GM19463 (cell line): ENCODE data around the gene SLC6A4.
"Not testable (repeated sequence)": the region's sequence is repeated elsewhere in the genome, so short reads cannot be mapped to it uniquely, and the experiment has no call there.

Experiments used
- ATAC-seq: cut with Tn5 transposase; IDR thresholded peaks from one replicate; pipeline ENCODE4 v1.9.1; 2021; ENCODE audit warnings: mild to moderate bottlenecking, moderate library complexity; ENCODE audit not compliant: unreplicated experiment

Gene SLC6A4

DNA sequence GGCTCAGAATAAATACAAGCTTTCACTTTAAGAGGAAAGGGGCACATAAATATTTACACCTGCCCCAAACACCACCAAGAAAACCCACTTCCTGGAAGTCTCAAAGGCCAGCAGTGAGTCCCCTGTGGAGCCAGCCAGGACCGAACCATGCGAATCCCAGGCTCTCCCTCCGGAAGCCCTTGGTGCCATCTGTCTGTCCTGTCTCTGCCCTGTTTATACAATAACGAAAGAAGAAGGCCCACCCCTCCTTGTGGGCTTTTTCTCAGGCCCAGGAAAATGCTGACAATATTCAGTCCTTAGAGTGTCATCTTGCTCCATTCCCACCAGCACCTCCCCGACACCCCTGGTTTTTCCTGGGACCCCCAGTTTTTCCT is 3.6 kb upstream of the SLC6A4 start:
- no peak for ATAC-seq

DNA sequence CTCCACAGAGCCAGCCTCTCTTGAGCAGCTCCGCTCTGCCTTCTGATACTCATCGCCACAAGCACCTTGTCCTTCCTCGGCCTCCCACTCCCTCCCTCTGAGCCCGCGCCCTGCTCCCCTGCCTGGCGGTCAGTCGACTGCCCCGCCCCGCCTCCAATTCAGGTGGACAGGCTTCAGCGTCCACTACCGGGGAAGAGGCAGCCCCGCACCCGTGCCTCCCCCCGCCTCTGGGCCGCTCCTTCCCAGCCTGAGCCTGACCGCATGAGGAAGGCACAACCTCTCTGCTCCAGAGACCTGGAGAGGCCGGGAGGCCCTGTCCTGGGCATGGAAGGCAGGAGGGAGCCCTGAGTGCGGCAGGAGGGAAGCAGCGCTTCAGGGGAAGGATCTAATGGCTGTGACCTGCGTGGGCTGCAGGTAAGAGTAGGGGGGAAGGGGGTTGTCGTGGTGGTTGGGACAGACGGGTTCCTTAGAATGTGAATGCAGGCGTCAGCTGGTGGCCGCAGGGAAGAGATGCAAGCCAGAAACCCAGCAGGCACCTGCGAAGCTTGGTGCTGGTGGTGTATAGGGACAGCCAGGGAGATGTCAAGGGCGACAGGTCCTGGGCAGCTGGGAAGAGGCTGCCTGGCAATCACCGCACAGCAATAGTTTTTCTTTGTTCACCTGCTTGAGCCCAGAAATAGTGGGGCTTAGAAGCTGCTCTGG is 3.0 kb upstream of the SLC6A4 start:
- ATAC-seq = no peak

DNA sequence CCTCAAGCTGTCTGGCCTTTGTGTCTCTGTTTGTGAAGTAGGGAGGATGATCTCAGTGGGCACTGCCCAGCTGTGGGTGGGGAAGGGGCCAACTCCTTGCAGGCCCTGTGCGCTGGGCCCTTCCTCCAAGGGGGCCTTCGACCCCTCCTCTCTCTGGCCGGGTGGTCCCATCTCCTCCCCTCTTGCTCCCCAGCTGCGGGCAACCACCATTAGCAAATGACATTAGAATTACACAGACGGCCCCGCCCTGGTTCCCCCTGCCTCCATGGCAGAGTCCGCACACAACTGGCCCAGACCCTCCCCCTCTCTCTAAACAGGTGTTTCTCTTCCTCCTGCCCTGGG is 2.5 kb upstream of the SLC6A4 start:
- ATAC-seq = no peak

GRCh38 chr17:30237296-30238002 is 2.0 kb upstream of the SLC6A4 start:
- ATAC-seq = no peak

DNA sequence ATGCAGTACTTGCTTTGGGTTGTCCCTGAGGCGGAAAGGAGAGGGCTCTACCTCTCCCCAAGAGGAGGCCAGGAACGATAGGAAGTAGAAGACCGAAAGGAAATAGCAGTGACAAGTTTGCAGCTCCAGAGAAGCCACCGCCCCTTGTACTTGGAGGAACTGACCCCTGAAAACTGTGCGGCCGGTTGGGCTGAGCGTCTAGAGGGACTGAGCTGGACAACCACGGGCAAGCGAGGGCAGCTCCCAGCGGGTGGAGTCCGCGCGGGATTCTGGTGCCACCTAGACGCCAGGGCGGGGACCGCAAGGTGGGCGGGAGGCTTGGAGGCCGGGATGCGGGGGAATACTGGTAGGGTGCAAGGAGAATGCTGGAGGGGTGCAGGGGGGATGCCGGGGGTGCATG is 1.3 kb upstream of the SLC6A4 start:
- no peak for ATAC-seq

DNA sequence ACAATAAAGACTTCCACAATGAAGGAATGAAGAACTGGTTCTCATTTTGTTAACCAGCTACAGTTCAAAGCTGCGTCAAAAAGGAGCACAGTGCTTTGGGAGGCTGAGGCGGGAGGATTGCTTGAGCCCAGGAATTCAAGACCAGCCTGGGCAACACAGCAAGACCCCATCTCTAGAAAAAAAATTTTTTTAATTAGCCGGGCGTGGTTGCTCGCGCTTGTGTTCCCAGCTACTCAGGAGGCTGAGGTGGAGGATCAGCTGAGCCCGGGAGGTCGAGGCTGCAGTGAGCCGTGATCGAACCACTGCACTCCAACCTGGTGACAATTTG is 764 bp upstream of the SLC6A4 start:
- ATAC-seq = no peak

DNA sequence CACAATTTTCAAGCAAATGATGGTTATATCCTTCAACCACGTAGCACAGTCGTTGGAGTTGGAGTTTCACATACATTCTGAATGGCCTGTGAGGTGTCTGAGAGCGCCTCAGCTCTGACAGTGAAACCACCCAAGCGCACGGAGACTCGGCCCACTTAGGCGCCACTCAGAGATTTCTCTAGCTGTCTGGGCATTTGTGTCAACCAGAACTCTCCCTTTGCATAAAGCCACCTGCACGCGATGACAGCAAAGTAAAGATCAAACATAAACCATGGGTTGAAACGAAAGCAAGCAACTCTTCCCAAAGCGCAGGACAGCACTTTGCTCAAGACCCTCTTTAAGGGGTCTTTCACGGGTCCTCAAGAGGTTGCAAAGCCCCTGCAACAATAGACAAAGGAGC is 533 bp downstream of the SLC6A4 start:
- ATAC-seq = peak; percentile 58

DNA sequence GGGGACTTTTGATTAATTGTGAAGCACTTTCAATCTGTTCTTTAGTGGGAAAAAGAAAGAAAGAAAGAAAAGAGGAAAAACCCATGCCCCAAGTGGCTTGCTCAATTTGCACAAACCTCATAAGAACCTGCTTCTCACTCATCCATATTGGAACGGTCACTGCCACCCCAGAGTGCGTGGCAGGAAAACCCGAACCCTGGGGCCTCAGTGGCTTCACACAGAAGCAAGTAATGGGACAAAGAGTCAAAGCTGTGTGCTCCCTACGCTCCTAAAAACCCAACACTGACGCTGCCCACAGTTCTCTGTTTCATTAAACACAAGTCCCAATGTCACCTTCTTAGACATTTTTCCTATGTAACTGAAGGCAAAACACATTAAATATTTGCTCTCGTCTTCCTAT is 1.2 kb downstream of the SLC6A4 start:
- no peak for ATAC-seq

DNA sequence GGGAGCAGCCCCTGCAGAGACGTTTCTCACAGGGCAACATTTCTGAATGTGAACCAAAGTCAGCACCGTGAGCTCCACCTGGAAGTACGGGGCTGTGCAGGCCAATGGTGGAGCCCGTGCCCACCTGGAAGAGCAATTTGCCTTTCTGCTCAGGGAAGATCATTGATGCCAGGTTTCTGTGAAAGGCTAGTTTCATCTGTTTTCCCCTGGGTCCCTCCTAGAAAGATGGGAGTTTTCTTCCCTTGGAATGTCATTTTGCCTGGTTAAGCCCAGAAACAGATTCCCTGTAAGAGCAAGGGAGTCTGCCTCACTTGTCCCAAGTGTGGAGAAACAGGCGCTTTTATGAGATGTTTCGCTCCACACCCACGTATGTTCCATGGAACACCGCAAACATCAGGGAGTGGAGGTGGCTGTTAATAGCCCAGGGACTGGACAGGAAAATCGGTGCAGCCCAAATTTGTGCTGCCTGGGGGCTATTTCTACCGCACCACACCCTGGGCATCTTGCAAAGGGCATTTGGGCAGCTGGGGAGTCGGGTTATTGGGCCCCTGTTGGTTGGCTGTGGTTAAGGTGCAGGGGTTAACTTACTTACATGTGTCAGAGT is 2.6 kb downstream of the SLC6A4 start:
- ATAC-seq = no peak

GRCh38 chr17:30232015-30232823 is 3.3 kb downstream of the SLC6A4 start:
- no peak for ATAC-seq

DNA sequence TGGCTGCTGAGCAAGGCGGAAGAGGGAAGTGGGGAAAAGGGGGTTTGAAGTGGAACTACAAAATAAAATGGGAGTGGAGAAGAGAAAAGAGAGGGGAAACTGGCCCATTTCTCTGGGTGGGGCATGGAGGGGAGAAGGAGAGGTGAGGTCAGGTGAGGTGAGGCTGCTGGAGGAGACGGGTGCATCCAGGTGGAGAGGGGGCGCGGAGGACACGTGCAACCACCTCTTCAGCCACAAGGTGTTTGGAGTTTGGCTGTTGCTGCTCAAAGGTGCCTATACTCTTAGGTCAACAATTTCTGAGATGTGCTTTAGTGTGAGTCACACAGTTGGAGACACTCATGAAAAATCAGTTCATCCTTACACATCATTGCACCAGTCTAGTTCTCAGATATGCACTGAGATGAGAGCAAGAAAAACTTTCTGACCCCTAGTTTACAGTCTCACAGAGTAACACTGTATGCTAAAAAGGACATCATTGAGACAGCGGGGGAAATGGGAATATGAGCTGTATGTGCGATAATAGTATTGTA is 4.8 kb downstream of the SLC6A4 start:
- ATAC-seq = no peak

DNA sequence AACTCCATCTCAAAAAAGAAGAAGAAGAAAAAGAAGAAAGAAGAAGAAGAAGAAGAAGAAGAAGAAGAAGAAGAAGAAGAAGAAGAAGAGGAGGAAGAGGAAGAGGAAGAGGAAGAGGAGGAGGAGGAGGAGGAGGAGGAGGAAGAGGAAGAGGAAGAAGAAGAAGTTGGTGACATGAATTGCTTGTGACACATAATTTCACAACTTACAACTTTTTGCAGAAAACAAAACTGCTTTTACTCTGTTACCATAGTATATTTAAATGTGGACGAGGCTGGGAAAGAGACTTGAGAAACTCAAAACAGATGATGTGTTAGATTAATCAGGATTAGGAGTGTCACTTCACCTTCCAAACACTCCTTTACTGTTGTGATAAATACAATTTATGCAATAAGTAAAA is 5.5 kb downstream of the SLC6A4 start:
- ATAC-seq = not testable (repeated sequence)

DNA sequence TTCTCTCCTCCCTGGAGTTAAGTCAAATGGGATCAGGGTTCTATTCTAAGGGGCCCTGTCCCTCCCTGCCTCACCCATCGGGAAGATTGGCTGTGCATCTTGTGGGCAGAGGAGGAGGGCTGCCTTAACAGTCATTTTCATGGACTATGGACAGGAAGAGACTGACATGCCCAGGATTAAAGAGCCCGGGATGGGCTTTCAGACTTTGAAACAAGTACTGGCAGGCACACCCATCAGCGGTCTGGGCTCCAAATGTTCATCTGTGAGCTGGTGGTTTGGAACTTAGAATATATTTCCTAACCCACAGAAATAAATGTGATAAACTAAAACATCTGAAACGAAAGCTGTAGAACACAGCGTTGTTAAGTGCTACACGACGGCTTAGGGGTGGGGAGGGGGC is 6.5 kb downstream of the SLC6A4 start:
- ATAC-seq = no peak

DNA sequence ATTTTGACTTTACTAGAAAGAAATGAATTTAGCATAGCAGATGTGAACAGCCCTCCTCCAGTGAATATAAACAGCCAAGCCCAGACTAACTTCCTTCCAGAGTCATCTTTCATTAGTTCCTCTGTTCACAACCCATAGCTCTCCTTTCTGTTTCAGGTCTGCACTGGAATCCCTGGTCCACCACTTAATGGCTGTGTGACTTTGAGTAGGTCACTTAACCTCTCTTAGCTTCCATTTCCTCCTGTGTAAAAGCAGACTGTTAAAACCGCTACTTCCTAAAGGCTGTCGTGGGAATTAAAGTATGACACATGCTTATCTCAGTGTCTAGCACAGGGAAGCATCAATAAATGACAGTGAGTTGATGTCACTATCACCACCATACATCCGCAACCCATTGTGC is 7.5 kb downstream of the SLC6A4 start:
- no peak for ATAC-seq

DNA sequence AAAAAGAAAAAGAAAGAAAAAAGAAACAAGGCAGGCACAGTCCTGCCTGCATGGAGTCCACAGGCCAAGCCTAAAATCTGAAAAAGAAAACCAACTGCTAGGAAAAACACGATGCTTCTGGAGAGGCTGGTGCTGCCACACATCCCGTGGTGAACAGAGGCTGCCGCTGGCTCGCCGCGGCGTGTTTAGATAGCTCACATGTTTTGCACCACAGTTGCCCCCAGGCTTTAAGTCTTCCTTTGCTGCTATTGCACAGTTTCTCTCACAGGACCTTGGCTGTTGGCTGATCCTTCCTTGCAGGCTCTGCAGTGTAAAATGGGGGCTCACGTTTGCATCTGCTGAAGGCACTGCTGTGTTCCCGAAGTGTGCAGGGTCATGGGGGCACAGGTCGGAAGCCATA is 8.6 kb downstream of the SLC6A4 start:
- ATAC-seq = no peak

GRCh38 chr17:30225919-30226553 is 9.5 kb downstream of the SLC6A4 start:
- no peak for ATAC-seq

GRCh38 chr17:30225112-30225511 is 10.4 kb downstream of the SLC6A4 start:
- ATAC-seq = no peak

DNA sequence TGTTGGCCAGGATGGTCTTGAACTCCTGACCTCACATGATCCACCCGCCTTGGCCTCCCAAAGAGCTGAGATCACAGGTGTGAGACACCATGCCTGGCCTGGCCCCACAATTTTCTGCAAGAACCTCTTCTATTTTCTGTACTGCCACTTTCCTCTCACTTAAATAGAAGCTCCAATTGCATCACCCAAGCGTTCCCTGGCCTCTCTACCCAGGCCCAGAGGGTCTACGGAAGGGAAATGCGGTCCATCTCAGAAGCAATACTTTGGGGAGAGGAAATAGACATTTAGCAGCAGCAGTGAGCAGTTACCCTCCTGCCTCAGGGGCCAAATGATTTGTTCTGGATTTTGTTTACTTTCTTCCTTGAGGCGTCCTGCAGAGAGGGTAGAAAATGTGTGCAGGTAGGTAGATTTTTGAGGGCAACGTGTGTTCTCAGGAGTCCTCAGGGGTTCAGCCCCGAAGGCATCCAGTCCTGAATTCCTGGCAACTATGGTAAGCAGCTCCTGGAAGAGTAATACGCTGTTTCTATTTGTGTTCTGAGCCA is 11.0 kb downstream of the SLC6A4 start:
- no peak for ATAC-seq

GRCh38 chr17:30222721-30223175 is 12.7 kb downstream of the SLC6A4 start:
- ATAC-seq = no peak

DNA sequence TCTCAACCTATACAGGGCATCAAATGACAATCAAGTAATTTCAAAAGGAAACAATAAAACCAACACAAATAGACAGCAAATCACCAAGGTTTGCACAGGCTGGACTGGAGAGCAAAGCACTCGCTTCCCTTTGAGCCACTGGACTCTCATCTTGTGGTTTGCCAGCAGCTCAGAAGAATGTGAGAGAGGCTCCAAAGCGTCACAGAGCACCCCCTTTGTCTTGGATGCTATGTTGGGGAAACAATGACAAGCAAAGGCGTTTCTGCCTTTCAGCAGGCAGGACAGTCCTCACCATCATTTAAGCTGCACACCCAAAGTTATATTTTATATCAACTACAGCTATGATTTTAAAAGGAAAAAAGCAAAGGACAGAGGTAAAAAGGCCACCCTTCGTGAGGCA is 13.2 kb downstream of the SLC6A4 start:
- ATAC-seq = no peak

DNA sequence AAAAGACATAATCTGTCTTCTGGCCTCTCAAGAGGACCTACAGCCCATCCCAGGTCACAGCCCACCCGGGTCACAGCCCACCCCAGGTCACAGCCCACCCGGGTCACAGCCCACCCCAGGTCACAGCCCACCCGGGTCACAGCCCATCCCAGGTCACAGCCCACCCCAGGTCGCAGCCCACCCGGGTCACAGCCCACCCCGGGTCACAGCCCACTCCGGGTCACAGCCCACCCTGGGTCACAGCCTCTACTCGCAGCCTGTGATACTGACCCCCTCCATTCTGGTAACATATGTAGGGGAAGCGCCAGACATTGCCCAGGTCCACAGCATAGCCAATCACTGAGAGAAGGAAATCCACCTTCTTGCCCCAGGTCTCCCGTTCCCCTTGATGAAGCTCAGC is 14.2 kb downstream of the SLC6A4 start:
- ATAC-seq = no peak
